Neural cell (in vitro differentiated cells): ENCODE data around the gene GALNT2. TPM values are rescaled to one million over a fixed set of nuclear protein-coding genes. Genes with fewer than 3 reads are reported as not detected.

ENCODE experiments used
- H2AFZ ChIP-seq: fragments of 200-600, 300-800 bp; sonication (generic), shearing (Covaris generic); 2 replicates; pipeline ENCODE4 v1.6.0; 2014; ENCODE audit warnings: low read depth, mild to moderate bottlenecking, antibody characterized with exemption, low read length, moderate library complexity
- H3F3A ChIP-seq: fragments of 200-600 bp; shearing (Covaris generic); 2 replicates; pipeline ENCODE4 v1.6.1; 2016; ENCODE audit warnings: mild to moderate bottlenecking, moderate library complexity, mixed read lengths, antibody characterized with exemption, low read length; ENCODE audit not compliant: insufficient read depth, poor library complexity, severe bottlenecking
- H3K27ac ChIP-seq: fragments of 200-600, 300-800 bp; sonication (generic), shearing (Covaris generic); 2 replicates; pipeline ENCODE4 v1.5.1; 2014; ENCODE audit warnings: mild to moderate bottlenecking, low read length, moderate library complexity
- H3K27me3 ChIP-seq: fragments of 300-800, 200-600 bp; sonication (generic), shearing (Covaris generic); 2 replicates; pipeline ENCODE4 v1.6.0; 2014; ENCODE audit warnings: mild to moderate bottlenecking, low read depth, low read length, moderate library complexity; ENCODE audit not compliant: insufficient read depth
- H3K36me3 ChIP-seq: fragments of 300-800, 200-600 bp; sonication (generic), shearing (Covaris generic); 2 replicates; pipeline ENCODE4 v1.5.1; 2014; ENCODE audit warnings: mild to moderate bottlenecking, antibody characterized with exemption, low read length, moderate library complexity; ENCODE audit not compliant: insufficient read depth
- H3K4me2 ChIP-seq: fragments of 300-800, 200-600 bp; sonication (generic), shearing (Covaris generic); 2 replicates; pipeline ENCODE4 v1.6.0; 2014; ENCODE audit warnings: mild to moderate bottlenecking, low read length
- H3K4me3 ChIP-seq: fragments of 300-800, 200-600 bp; sonication (generic), shearing (Covaris generic); 2 replicates; pipeline ENCODE4 v1.5.1; 2014; ENCODE audit warnings: mild to moderate bottlenecking, low read length, moderate library complexity
- H3K79me2 ChIP-seq: fragments of 200-600 bp; shearing (Covaris generic); replicated peaks from 2 replicates; pipeline ENCODE4 v1.6.0; 2014; ENCODE audit warnings: mild to moderate bottlenecking, low read length, moderate library complexity; ENCODE audit not compliant: insufficient read depth
- H3K9ac ChIP-seq: fragments of 300-800, 200-600 bp; sonication (generic), shearing (Covaris generic); 2 replicates; pipeline ENCODE4 v1.6.1; 2016; ENCODE audit warnings: mild to moderate bottlenecking, low read length, mixed read lengths
- H3K9me2 ChIP-seq: fragments of 200-600 bp; shearing (Covaris generic); 2 replicates; pipeline ENCODE4 v1.6.1; 2016; ENCODE audit warnings: mild to moderate bottlenecking, low read length, mixed read lengths; ENCODE audit not compliant: insufficient read depth
- H3K9me3 ChIP-seq: fragments of 200-600, 300-800 bp; sonication (generic), shearing (Covaris generic); 2 replicates; pipeline ENCODE4 v1.6.1; 2016; ENCODE audit warnings: mild to moderate bottlenecking, mixed run types, low read length, moderate library complexity, mixed read lengths
- H4K20me1 ChIP-seq: fragments of 200-600 bp; shearing (Covaris generic); 2 replicates; pipeline ENCODE4 v1.6.1; 2016; ENCODE audit warnings: mild to moderate bottlenecking, mixed run types; ENCODE audit not compliant: insufficient read depth
- EP300 ChIP-seq: fragments of 450-650 bp; conservative IDR thresholded peaks from 2 replicates; pipeline ENCODE4 v1.6.1; 2014; ENCODE audit warnings: antibody characterized with exemption, mild to moderate bottlenecking, moderate library complexity; ENCODE audit not compliant: poor library complexity, severe bottlenecking
- EZH2 ChIP-seq: fragments of 200-600, 300-800 bp; shearing (Covaris generic), sonication (generic); IDR thresholded peaks from 2 replicates; pipeline ENCODE4 v1.6.1; 2014; ENCODE audit warnings: antibody characterized with exemption, low read length, borderline replicate concordance, mild to moderate bottlenecking; ENCODE audit not compliant: insufficient read depth, poor library complexity, severe bottlenecking
- MXI1 ChIP-seq: fragments of 450-650 bp; conservative IDR thresholded peaks from 2 replicates; pipeline ENCODE4 v1.6.1; 2014; ENCODE audit warnings: antibody characterized with exemption, mild to moderate bottlenecking; ENCODE audit not compliant: poor library complexity, severe bottlenecking
- POLR2AphosphoS5 ChIP-seq: IDR thresholded peaks from 2 replicates; pipeline ENCODE4 v1.6.1; 2012
- RAD21 ChIP-seq: fragments of 450-650 bp; conservative IDR thresholded peaks from 2 replicates; pipeline ENCODE4 v1.6.1; 2014; ENCODE audit warnings: antibody characterized with exemption, mild to moderate bottlenecking, moderate library complexity
- REST ChIP-seq: IDR thresholded peaks from 2 replicates; pipeline ENCODE4 v1.6.1; 2012; ENCODE audit warnings: borderline replicate concordance
- SMC3 ChIP-seq: fragments of 450-650 bp; conservative IDR thresholded peaks from 2 replicates; pipeline ENCODE4 v1.6.1; 2014; ENCODE audit warnings: antibody characterized with exemption, mild to moderate bottlenecking, moderate library complexity; ENCODE audit not compliant: poor library complexity
- TAF1 ChIP-seq: IDR thresholded peaks from 2 replicates; pipeline ENCODE4 v1.6.1; 2012; ENCODE audit warnings: low read depth
- polyA plus RNA-seq: library from polyadenylated mRNA; depleted of rRNA; stranded (reverse); fragments of >200 nt; gene quantifications from 2 replicates; pipeline ENCODE4 v1.2.3, GENCODE V29; 2014
- TF ChIP-seq, protein P1 (sequence below): fragments of 450-650 bp; IDR thresholded peaks from 2 replicates; pipeline ENCODE4 v1.5.1; 2014; ENCODE audit warnings: antibody characterized with exemption, mild to moderate bottlenecking, moderate library complexity; ENCODE audit not compliant: poor library complexity, severe bottlenecking

The GALNT2 gene
- polyA plus RNA-seq, 1 donor from 2014 or later, result 38.8 TPM

- TF ChIP-seq REST (no peak), EZH2 (no peak), EP300 (no peak), MXI1 (no peak), SMC3 (no peak), TAF1 (no peak), RAD21 (no peak), POLR2AphosphoS5 (no peak)
- TF ChIP-seq, protein P1, sequence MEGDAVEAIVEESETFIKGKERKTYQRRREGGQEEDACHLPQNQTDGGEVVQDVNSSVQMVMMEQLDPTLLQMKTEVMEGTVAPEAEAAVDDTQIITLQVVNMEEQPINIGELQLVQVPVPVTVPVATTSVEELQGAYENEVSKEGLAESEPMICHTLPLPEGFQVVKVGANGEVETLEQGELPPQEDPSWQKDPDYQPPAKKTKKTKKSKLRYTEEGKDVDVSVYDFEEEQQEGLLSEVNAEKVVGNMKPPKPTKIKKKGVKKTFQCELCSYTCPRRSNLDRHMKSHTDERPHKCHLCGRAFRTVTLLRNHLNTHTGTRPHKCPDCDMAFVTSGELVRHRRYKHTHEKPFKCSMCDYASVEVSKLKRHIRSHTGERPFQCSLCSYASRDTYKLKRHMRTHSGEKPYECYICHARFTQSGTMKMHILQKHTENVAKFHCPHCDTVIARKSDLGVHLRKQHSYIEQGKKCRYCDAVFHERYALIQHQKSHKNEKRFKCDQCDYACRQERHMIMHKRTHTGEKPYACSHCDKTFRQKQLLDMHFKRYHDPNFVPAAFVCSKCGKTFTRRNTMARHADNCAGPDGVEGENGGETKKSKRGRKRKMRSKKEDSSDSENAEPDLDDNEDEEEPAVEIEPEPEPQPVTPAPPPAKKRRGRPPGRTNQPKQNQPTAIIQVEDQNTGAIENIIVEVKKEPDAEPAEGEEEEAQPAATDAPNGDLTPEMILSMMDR, result no peak
Observed at GRCh38 chr1:230065161-230065560, 1.9 kb upstream of the GALNT2 start.

DNA sequence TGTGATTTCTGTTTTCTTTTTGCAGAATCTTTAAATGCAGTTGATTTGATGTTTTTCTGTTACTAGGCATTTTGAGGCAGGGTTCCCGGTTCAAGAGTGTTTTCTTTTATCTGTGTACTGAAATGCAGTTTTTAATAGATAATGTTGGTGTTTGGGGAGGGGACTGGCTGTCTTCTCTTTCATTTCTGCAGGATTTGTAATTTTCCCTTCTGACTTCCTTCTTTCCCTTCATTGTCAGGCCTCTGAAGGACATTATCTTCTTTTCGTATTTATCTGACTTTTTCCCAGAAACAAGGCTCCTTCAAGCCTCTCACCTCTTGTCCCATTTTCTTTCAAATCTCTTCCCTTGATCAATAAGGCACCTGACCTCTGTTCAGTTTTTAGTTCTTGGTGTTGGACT lies 1.5 kb upstream of the GALNT2 start:
- Histone ChIP-seq H3K4me3 (no peak overlapping the region), H3K9me3 (no peaks in the 10 kb centered on the region), H3K27me3 (no peaks in the 10 kb centered on the region), H3K36me3 (no peaks in the 10 kb centered on the region), H3K9ac (no peak overlapping the region), H2AFZ (no peak overlapping the region), H3F3A (no peaks in the 10 kb centered on the region), H3K4me2 (peak overlapping the region; percentile 72), H3K27ac (no peak overlapping the region), H3K9me2 (no peaks in the 10 kb centered on the region), H3K79me2 (peaks cover 10% of the 10 kb centered on the region), H4K20me1 (no peaks in the 10 kb centered on the region)
- TF ChIP-seq RAD21 (no peak), EP300 (no peak), TAF1 (no peak), EZH2 (no peak), REST (no peak), MXI1 (no peak), SMC3 (no peak), POLR2AphosphoS5 (no peak)
- TF ChIP-seq, protein P1, result no peak

More at GRCh38 chr1:230065161-230065560, 1.9 kb upstream of the GALNT2 start:
- Histone ChIP-seq H3K36me3 (no peaks in the 10 kb centered on the region), H3K9me3 (no peaks in the 10 kb centered on the region), H3K9me2 (no peaks in the 10 kb centered on the region), H3K27ac (no peak overlapping the region), H3K4me3 (no peak overlapping the region), H3F3A (no peaks in the 10 kb centered on the region), H3K9ac (no peak overlapping the region), H4K20me1 (no peaks in the 10 kb centered on the region), H3K4me2 (no peak overlapping the region), H2AFZ (no peak overlapping the region), H3K27me3 (no peaks in the 10 kb centered on the region), H3K79me2 (peaks cover 6% of the 10 kb centered on the region)
